Renal cortex interstitium (tissue), 11 donors: ENCODE measurements around the gene PATE1. TPM values are rescaled to one million over a fixed set of nuclear protein-coding genes. Genes with fewer than 3 reads are reported as not detected.

Source experiments
- DNase-seq, 11 donors: peaks; one replicate each; pipeline ENCODE4 v3.0.0-alpha.2; 2013; ENCODE audit warnings: low read depth in 9 of 11, low spot score in 4 of 11; ENCODE audit errors: extremely low read depth in 1 of 11
- polyA plus RNA-seq, 3 donors: library from polyadenylated mRNA; unstranded; fragments of 120-200 nt; gene quantifications; one replicate each; pipeline ENCODE4 v1.2.1, GENCODE V29; 2013; ENCODE audit not compliant: insufficient read length in 3 of 3

Gene PATE1
- polyA plus RNA-seq, 3 donors, result not detected

DNA sequence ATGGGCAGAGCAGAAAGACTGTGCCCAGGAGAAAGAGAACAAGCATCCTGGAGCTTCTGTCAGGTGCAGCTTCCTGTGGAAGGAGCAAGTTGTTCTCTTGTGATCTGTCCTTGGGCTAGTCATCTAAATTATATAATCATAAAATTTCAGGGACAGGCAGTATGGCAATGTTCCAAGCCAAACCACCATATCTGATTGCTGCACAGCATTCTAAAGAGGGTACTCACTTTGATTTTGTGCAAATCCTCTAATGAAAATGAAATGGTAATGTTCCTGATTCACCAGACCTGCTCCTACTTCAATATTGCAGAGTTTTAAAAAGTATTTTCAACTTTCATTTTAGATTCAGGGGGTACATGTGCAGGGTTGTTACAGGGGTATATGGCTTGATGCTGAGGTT lies 32.6 kb downstream of the PATE1 start, which contains the start of gene PATE2:
TSS of gene PATE2 (minus strand) at position 101 of the 400 bp plus-strand sequence. CDS start at position 46, 55 bp downstream.
- DNase-seq, result no peak

DNA sequence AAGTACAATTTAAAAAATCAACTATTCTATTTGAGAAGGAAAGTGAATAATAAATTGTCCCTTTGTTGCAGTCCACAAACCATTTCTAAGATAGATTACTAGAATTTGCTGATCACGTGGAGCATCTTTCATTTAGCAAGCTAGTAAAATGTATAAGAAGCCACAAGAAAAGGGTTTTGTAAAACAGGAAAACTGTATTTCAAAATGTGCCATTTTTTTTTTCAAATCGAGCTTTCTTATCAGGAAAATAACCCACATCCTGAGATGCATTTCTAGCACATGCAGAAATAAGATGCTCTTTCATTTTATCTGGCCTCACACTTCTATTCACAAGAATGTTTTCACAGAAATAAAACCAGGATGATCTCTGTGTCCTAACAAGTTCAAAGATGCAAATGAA lies 38.6 kb downstream of the PATE1 start:
- no peak for DNase-seq

- DNase-seq, result no peak
Measured at GRCh38 chr11:125787827-125788226, 41.7 kb downstream of the PATE1 start, which contains the start of gene PATE3. Gene PATE3, plus strand, starts transcription at chr11:125788127. Its CDS starts 25 bp downstream, at chr11:125788152.

DNA sequence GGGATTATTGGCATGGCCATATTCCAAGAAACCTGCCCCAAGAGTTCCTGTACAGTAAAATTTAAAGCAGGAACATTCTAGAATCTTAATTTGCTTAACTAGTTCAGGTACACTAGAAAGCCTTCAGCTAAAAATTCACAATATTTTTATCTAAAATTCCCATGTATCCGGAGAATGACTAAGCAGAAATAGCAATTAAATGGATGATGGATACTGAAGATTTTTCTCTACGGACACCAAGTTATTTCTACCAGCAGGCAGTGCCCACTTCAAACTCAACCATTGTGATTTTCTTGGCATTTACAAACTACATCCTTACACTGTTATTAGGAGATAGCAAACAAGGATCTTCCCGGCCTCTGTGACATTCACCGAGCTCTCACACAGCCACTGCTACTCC lies 44.7 kb downstream of the PATE1 start:
- DNase-seq, result no peak

DNA sequence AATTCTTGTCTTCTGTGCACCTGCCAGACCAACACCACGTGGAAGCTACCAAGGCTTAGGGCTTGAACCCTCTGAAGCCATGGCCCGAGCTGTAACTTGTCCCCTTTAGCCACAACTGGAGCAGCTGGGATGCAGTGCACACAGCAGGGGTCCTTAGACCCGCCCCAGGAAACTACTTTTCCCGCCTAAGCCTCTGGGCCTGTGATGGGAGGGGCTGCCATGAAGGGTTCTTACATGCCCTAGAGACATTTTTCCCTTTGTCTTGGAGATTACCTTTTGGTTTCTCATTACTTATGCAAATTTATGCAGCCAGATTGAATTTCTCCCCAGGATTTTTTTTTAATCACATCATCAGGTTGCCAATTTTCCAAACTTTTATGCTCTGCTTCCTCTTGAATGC lies 51.6 kb downstream of the PATE1 start:
- no peak for DNase-seq

Other genes with a start within 250 kb of the PATE1 start
- 100 to 1,000 TPM; 117 to 120 (median 120) TPM for gene EI24, start 176.8 kb upstream of the PATE1 start, polyA plus RNA-seq
- gene STT3A, start 153.4 kb upstream of the PATE1 start, polyA plus RNA-seq, result 100 to 1,000 TPM; 200 to 209 (median 205) TPM
- gene CHEK1, start 121.1 kb upstream of the PATE1 start, polyA plus RNA-seq, result 10 to 100 TPM; 24.3 to 35.5 (median 28.8) TPM
- 1 to 10 TPM in 1 of 3 donors, under 1 TPM in 2; 0.39 to 1.4 (median 0.74) TPM for gene ACRV1, start 65.4 kb upstream of the PATE1 start, polyA plus RNA-seq
- gene PATE2, start 32.5 kb downstream of the PATE1 start, polyA plus RNA-seq, result not detected
- not detected for gene PATE3, start 41.8 kb downstream of the PATE1 start, polyA plus RNA-seq
- gene PATE4, start 87.0 kb downstream of the PATE1 start, polyA plus RNA-seq, result under 1 TPM in 2 of 3 donors, not detected in 1; 0.08 to 0.10 TPM
- 10 to 100 TPM; 10.8 to 12.6 (median 12.2) TPM for gene HYLS1, start 141.4 kb downstream of the PATE1 start, polyA plus RNA-seq
- gene PUS3, start 156.9 kb downstream of the PATE1 start, polyA plus RNA-seq, result 10 to 100 TPM; 15.3 to 19.0 (median 17.5) TPM
- gene DDX25, start 158.2 kb downstream of the PATE1 start, polyA plus RNA-seq, result 1 to 10 TPM; 4.3 to 6.0 (median 5.5) TPM
- not detected for gene VSIG10L2, start 199.8 kb downstream of the PATE1 start, polyA plus RNA-seq